Measurements from ENCODE around the gene ARRDC4. TPM values are rescaled to one million over a fixed set of nuclear protein-coding genes. Genes with fewer than 3 reads are reported as not detected.
A peak's percentile ranks its signal among the peaks of the same experiment; 100 is the strongest.

ARRDC4 gene
- total and polyA plus RNA-seq, 9 of the 15 experiments (the other 6 are each of a cell fraction or from before 2014, with no cell fraction given) = 4.3 to 16.1 (median 14.4) TPM

DNA sequence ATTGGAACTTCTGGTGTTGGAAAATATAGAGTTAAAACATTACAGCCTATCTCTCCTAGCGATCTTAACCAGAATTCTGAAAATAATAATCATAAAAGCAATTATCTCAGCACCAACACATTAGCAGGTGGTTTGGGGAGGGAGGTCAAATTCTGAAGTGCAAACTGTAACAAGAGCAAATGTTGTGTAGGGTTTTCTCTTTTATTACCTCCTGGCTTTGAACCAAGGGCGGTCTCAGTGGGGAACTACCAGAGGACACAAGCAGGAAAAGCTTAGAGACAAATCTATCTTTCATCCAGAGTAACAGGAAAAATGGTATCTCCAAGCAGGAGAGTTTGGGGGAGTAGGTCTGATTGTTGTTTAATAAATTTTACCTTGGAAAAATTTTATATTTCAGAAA is 5.5 kb upstream of the ARRDC4 start (continued):
- TF ChIP-seq ARID4B (CRISPR knock-in tag; IDR thresholded peaks at IDR 0.05) (no peak), ZBTB17 (CRISPR knock-in tag; IDR thresholded peaks at IDR 0.05) (no peak)

DNA sequence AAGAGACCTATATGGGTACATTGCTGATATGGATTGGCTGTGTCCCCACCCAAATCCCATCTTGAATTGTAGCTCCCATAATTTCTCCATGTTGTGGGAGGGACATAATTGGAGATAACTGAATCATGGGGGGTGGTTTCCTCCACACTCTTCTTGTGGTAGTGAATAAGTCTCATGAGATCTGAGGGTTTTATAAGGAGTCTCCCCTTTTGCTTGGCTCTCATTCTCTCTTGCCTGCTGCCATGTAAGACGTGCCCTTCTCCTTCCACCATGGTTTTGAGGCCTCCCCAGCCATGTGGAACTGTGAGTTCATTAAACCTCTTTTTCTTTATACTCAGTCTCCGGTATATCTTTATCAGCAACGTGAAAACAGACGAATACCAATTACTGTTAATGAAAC is 5.0 kb upstream of the ARRDC4 start:
- Histone ChIP-seq H2AFZ (ENCODE audit: low read depth, low read length) (no peak overlapping the region), H3K4me3 (no peak overlapping the region), H3K36me3 (ENCODE audit: control insufficient read depth, insufficient read depth, low read length) (no peaks in the 10 kb centered on the region), H3K9me1 (ENCODE audit: control insufficient read depth, insufficient read depth, low read length) (no peaks in the 10 kb centered on the region), H3K9ac (ENCODE audit: insufficient read depth in 1 of 2, low read depth in 2 of 2, low read length in 2 of 2) (no peak overlapping the region), H3K27ac (ENCODE audit: extremely low read depth, low read depth, low read length) (no peak overlapping the region), H3K79me2 (ENCODE audit: control insufficient read depth, insufficient read depth, low read length) (no peaks in the 10 kb centered on the region), H3K9me3 (replicated peaks; ENCODE audit: control insufficient read depth, insufficient read depth, low read depth, low read length) (no peaks in the 10 kb centered on the region), H3K4me1 (replicated peaks in 1 of 2; ENCODE audit: control insufficient read depth in 2 of 2, insufficient read depth in 2 of 2, low read length in 2 of 2) (peaks cover 0 to under 1% of the 10 kb centered on the region in 2 experiments; a peak in 4 of 5 replicates), H4K20me1 (replicated peaks; ENCODE audit: control insufficient read depth, insufficient read depth, low read length) (no peaks in the 10 kb centered on the region), H3K27me3 (ENCODE audit: control insufficient read depth in 2 of 2, insufficient read depth in 2 of 2, low read length in 2 of 2) (peaks cover 2 to 4% of the 10 kb centered on the region in 2 experiments; a peak in 3 of 5 replicates), H3K4me2 (ENCODE audit: insufficient read depth, low read length) (no peak overlapping the region)
- ChIA-PET CTCF (ENCODE audit: low intra/inter-chr PET ratio) (no interaction called here), POLR2A (no interaction called here)
- WGBS (ENCODE audit: insufficient coverage, low coverage, missing lambda C conversion rate) = 3% methylated on average over 4 of the region's 4 CpGs
- no peak for TF ChIP-seq E2F3 (CRISPR knock-in tag; IDR thresholded peaks at IDR 0.05)
- TF ChIP-seq ZFP36 (IDR thresholded peaks at IDR 0.05; ENCODE audit: low read depth, low read length, partially characterized antibody) = peak; percentile 34
- no peak for TF ChIP-seq ZNF121 (CRISPR knock-in tag; conservative IDR thresholded peaks at IDR 0.05)
- no peak for TF ChIP-seq CREB3L1 (IDR thresholded peaks at IDR 0.05; ENCODE audit: borderline replicate concordance, low read depth)
- TF ChIP-seq NR4A1 (CRISPR knock-in tag; IDR thresholded peaks at IDR 0.05) = no peak
- no peak for TF ChIP-seq NR4A1 (tag; IDR thresholded peaks at IDR 0.05)
- TF ChIP-seq ZNF431 (CRISPR knock-in tag; IDR thresholded peaks at IDR 0.05) = peak; percentile 73; the same call in 1 of the 2 replicates
- TF ChIP-seq MYNN (IDR thresholded peaks at IDR 0.05) = no peak
- no peak for TF ChIP-seq MYNN (CRISPR knock-in tag; IDR thresholded peaks at IDR 0.05)
- no peak for TF ChIP-seq ZNF445 (CRISPR knock-in tag; IDR thresholded peaks at IDR 0.05; ENCODE audit: low read depth)
- TF ChIP-seq TCFL5 (CRISPR knock-in tag; conservative IDR thresholded peaks at IDR 0.05) = no peak
- no peak for FAIRE-seq
- DNase-seq (ENCODE audit: extremely low read depth in 1 of 4, low spot score in 3 of 4) = no peak
- intact Hi-C loops (cut with micrococcal nuclease) = no loop called here
- in situ Hi-C loops (cut with MboI) = no loop called here
- no peak for ATAC-seq
- no TSS peak for BruUV-seq (replicated peaks)
